Mucosa of stomach (tissue), 1 donor: ENCODE results near the gene ARMC12.

Experiments
- H3K27me3 ChIP-seq: one replicate; pipeline ENCODE4 v1.7.0; 2013; ENCODE audit warnings: mild to moderate bottlenecking, low read length; ENCODE audit not compliant: control insufficient read depth, insufficient read depth
- H3K36me3 ChIP-seq: one replicate; pipeline ENCODE4 v1.7.0; 2013; ENCODE audit warnings: low read length; ENCODE audit not compliant: control insufficient read depth, insufficient read depth
- H3K4me1 ChIP-seq: one replicate; pipeline ENCODE4 v1.7.0; 2013; ENCODE audit warnings: mild to moderate bottlenecking, low read length; ENCODE audit not compliant: control insufficient read depth, insufficient read depth
- H3K4me3 ChIP-seq: one replicate; pipeline ENCODE4 v1.7.0; 2013; ENCODE audit warnings: low read length
- H3K9ac ChIP-seq: one replicate; pipeline ENCODE4 v1.7.0; 2013; ENCODE audit warnings: mild to moderate bottlenecking, low read length, moderate library complexity
- H3K9me3 ChIP-seq: one replicate; pipeline ENCODE4 v1.7.0; 2013; ENCODE audit warnings: mild to moderate bottlenecking, low read length, moderate library complexity; ENCODE audit not compliant: control insufficient read depth
- donor health status: Pancreatic carcinoma.

Gene ARMC12

GRCh38 chr6:35722121-35722761, 14.6 kb upstream of the ARMC12 start:
- peaks cover 41% of the 10 kb centered on the region for H3K4me1 ChIP-seq
- H3K4me3 ChIP-seq = no peak overlapping the region
- H3K36me3 ChIP-seq = no peaks in the 10 kb centered on the region
- H3K9ac ChIP-seq = no peak overlapping the region
- no peaks in the 10 kb centered on the region for H3K9me3 ChIP-seq
- no peaks in the 10 kb centered on the region for H3K27me3 ChIP-seq

- Histone ChIP-seq H3K9ac (no peak overlapping the region), H3K36me3 (no peaks in the 10 kb centered on the region), H3K4me3 (no peak overlapping the region), H3K4me1 (peaks cover 52% of the 10 kb centered on the region), H3K27me3 (no peaks in the 10 kb centered on the region), H3K9me3 (no peaks in the 10 kb centered on the region)
Observed at GRCh38 chr6:35723587-35723986, 13.2 kb upstream of the ARMC12 start.

- peaks cover 56% of the 10 kb centered on the region for H3K4me1 ChIP-seq
- H3K36me3 ChIP-seq = no peaks in the 10 kb centered on the region
- no peaks in the 10 kb centered on the region for H3K27me3 ChIP-seq
- H3K9me3 ChIP-seq = no peaks in the 10 kb centered on the region
- no peak overlapping the region for H3K9ac ChIP-seq
- H3K4me3 ChIP-seq = no peak overlapping the region
Observed at GRCh38 chr6:35724059-35724458, 12.8 kb upstream of the ARMC12 start.

- peak overlapping the region; percentile 93 for H3K9ac ChIP-seq
- no peaks in the 10 kb centered on the region for H3K36me3 ChIP-seq
- H3K4me1 ChIP-seq = peaks cover 60% of the 10 kb centered on the region
Observed at GRCh38 chr6:35724471-35724870, 12.4 kb upstream of the ARMC12 start.

GRCh38 chr6:35725081-35725708, 11.6 kb upstream of the ARMC12 start:
- peaks cover 68% of the 10 kb centered on the region for H3K4me1 ChIP-seq
- peak overlapping the region; percentile 93 for H3K9ac ChIP-seq
- H3K4me3 ChIP-seq = no peak overlapping the region
- H3K27me3 ChIP-seq = no peaks in the 10 kb centered on the region
- no peaks in the 10 kb centered on the region for H3K36me3 ChIP-seq
- no peaks in the 10 kb centered on the region for H3K9me3 ChIP-seq

More at GRCh38 chr6:35724471-35724870, 12.4 kb upstream of the ARMC12 start:
- Histone ChIP-seq H3K9me3 (no peaks in the 10 kb centered on the region), H3K27me3 (no peaks in the 10 kb centered on the region), H3K4me3 (no peak overlapping the region)

GRCh38 chr6:35725721-35726438, 11.0 kb upstream of the ARMC12 start:
- Histone ChIP-seq H3K4me3 (no peak overlapping the region), H3K4me1 (peaks cover 75% of the 10 kb centered on the region), H3K9me3 (no peaks in the 10 kb centered on the region), H3K27me3 (no peaks in the 10 kb centered on the region), H3K9ac (peak overlapping the region; percentile 93), H3K36me3 (no peaks in the 10 kb centered on the region)

- H3K9me3 ChIP-seq = no peaks in the 10 kb centered on the region
- H3K36me3 ChIP-seq = no peaks in the 10 kb centered on the region
- no peaks in the 10 kb centered on the region for H3K27me3 ChIP-seq
- H3K9ac ChIP-seq = peak overlapping the region; percentile 93
- H3K4me3 ChIP-seq = peak overlapping the region; percentile 76
- H3K4me1 ChIP-seq = peaks cover 77% of the 10 kb centered on the region
Observed at GRCh38 chr6:35727231-35727934, 9.4 kb upstream of the ARMC12 start.

- Histone ChIP-seq H3K36me3 (no peaks in the 10 kb centered on the region), H3K9ac (peak overlapping the region; percentile 93), H3K27me3 (no peaks in the 10 kb centered on the region), H3K4me3 (peak overlapping the region; percentile 76), H3K9me3 (no peaks in the 10 kb centered on the region), H3K4me1 (peaks cover 80% of the 10 kb centered on the region)
Observed at GRCh38 chr6:35727935-35728682, 8.7 kb upstream of the ARMC12 start.

GRCh38 chr6:35728683-35729678, 7.9 kb upstream of the ARMC12 start:
- H3K9ac ChIP-seq = peak overlapping the region; percentile 63
- H3K4me1 ChIP-seq = peaks cover 79% of the 10 kb centered on the region
- peak overlapping the region; percentile 16 for H3K4me3 ChIP-seq
- H3K27me3 ChIP-seq = no peaks in the 10 kb centered on the region
- H3K9me3 ChIP-seq = no peaks in the 10 kb centered on the region
- no peaks in the 10 kb centered on the region for H3K36me3 ChIP-seq

GRCh38 chr6:35729722-35730121, 7.1 kb upstream of the ARMC12 start:
- H3K4me1 ChIP-seq = peaks cover 76% of the 10 kb centered on the region
- H3K36me3 ChIP-seq = no peaks in the 10 kb centered on the region
- H3K9me3 ChIP-seq = no peaks in the 10 kb centered on the region
- H3K9ac ChIP-seq = no peak overlapping the region
- H3K27me3 ChIP-seq = no peaks in the 10 kb centered on the region
- no peak overlapping the region for H3K4me3 ChIP-seq
